SK-N-MC (cell line): Measurements from ENCODE around the gene MCF2L.

Source experiments
- EZH2 ChIP-seq: fragments of 200-600 bp; sonication (generic); IDR thresholded peaks from one replicate; pipeline ENCODE4 v1.6.1; 2017; ENCODE audit warnings: antibody characterized with exemption
- POLR2AphosphoS5 ChIP-seq: IDR thresholded peaks from 2 replicates; pipeline ENCODE4 v1.6.1; 2012; ENCODE audit warnings: mild to moderate bottlenecking, low read depth, low read length, borderline replicate concordance

- TF ChIP-seq EZH2 (no peak), POLR2AphosphoS5 (no peak)
Observed at GRCh38 chr13:113052971-113053370, 84.0 kb downstream of the MCF2L start.
